Stimulated activated naive CD8-positive, alpha-beta T cell treated with anti-CD3 and anti-CD28 coated beads, Interleukin-15, Interleukin-2, amounts not matched to agents 100 ng/mL and 50 ng/mL, for 24 hours (primary cell): ENCODE measurements around the gene RERG.
A peak's percentile ranks its signal among the peaks of the same experiment; 100 is the strongest.

ENCODE experiments used
- H3K27ac Mint-ChIP-seq: one replicate; pipeline ENCODE4 v1.8.0; 2021; ENCODE audit warnings: mild to moderate bottlenecking, mixed read lengths
- H3K27me3 Mint-ChIP-seq: one replicate; pipeline ENCODE4 v1.8.0; 2021; ENCODE audit warnings: mixed read lengths
- H3K36me3 Mint-ChIP-seq: one replicate; pipeline ENCODE4 v1.8.0; 2021; ENCODE audit warnings: low read depth, mixed read lengths
- H3K4me1 Mint-ChIP-seq: one replicate; pipeline ENCODE4 v1.8.0; 2021; ENCODE audit warnings: low read depth, mixed read lengths
- H3K4me3 Mint-ChIP-seq: one replicate; pipeline ENCODE4 v1.8.0; 2021; ENCODE audit warnings: mild to moderate bottlenecking, mixed read lengths
- H3K9me3 Mint-ChIP-seq: one replicate; pipeline ENCODE4 v1.8.0; 2021; ENCODE audit warnings: mixed read lengths

The RERG gene, protein sequence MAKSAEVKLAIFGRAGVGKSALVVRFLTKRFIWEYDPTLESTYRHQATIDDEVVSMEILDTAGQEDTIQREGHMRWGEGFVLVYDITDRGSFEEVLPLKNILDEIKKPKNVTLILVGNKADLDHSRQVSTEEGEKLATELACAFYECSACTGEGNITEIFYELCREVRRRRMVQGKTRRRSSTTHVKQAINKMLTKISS

GRCh38 chr12:15220915-15221885 is at the start of gene RERG:
Gene RERG, minus strand, starts transcription at chr12:15221417. Its CDS starts 3,928 bp downstream, at chr12:15217489.
- peaks cover 49% of the 10 kb centered on the region for H3K27me3 Mint-ChIP-seq
- peak within 1 kb of the TSS; percentile 46 for H3K4me3 Mint-ChIP-seq
- no peaks in the 10 kb centered on the region for H3K9me3 Mint-ChIP-seq
- H3K27ac Mint-ChIP-seq, result no peak within 1 kb of the TSS
- peaks cover 16% of the 10 kb centered on the region for H3K4me1 Mint-ChIP-seq
- H3K36me3 Mint-ChIP-seq, result no peaks in the 10 kb centered on the region

- H3K27me3 Mint-ChIP-seq, result no peaks in the 10 kb centered on the region
- H3K9me3 Mint-ChIP-seq, result no peaks in the 10 kb centered on the region
- H3K36me3 Mint-ChIP-seq, result no peaks in the 10 kb centered on the region
- H3K4me1 Mint-ChIP-seq, result no peaks in the 10 kb centered on the region
- no peak overlapping the region for H3K4me3 Mint-ChIP-seq
- no peak overlapping the region for H3K27ac Mint-ChIP-seq
Observed at GRCh38 chr12:15270591-15270990, 49.4 kb upstream of the RERG start.

GRCh38 chr12:15268927-15269552 is 47.8 kb upstream of the RERG start:
- no peak overlapping the region for H3K4me3 Mint-ChIP-seq
- no peaks in the 10 kb centered on the region for H3K36me3 Mint-ChIP-seq
- no peaks in the 10 kb centered on the region for H3K27me3 Mint-ChIP-seq
- no peak overlapping the region for H3K27ac Mint-ChIP-seq
- H3K4me1 Mint-ChIP-seq, result no peaks in the 10 kb centered on the region
- no peaks in the 10 kb centered on the region for H3K9me3 Mint-ChIP-seq

DNA sequence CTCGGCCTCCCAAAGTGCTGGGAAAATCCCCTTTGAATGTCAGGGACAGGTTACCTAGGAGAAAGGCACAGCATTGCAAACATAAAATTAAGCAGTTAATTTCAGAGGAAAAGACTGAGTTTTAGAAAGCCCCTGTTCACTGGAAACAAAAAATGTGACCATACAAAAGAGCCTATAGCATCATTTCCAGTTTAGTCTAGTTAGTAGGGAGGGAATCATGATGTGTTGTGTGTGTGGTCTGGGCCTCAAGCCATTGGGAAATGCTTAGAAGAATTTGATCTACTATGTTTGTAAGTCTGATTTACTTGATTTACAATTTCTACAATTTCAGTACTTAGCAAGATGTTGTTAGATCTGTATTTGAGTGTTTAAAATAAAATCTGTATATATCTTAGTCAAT is 47.1 kb upstream of the RERG start:
- no peaks in the 10 kb centered on the region for H3K27me3 Mint-ChIP-seq
- H3K4me1 Mint-ChIP-seq, result no peaks in the 10 kb centered on the region
- H3K9me3 Mint-ChIP-seq, result no peaks in the 10 kb centered on the region
- H3K27ac Mint-ChIP-seq, result no peak overlapping the region
- H3K4me3 Mint-ChIP-seq, result no peak overlapping the region
- no peaks in the 10 kb centered on the region for H3K36me3 Mint-ChIP-seq

- Mint-ChIP-seq H3K9me3 (no peaks in the 10 kb centered on the region), H3K27me3 (no peaks in the 10 kb centered on the region), H3K36me3 (no peaks in the 10 kb centered on the region), H3K27ac (no peak overlapping the region), H3K4me3 (no peak overlapping the region), H3K4me1 (no peaks in the 10 kb centered on the region)
Observed at GRCh38 chr12:15265875-15266274, 44.7 kb upstream of the RERG start.

GRCh38 chr12:15256761-15257160 is 35.5 kb upstream of the RERG start:
- Mint-ChIP-seq H3K27ac (no peak overlapping the region), H3K4me3 (no peak overlapping the region), H3K36me3 (no peaks in the 10 kb centered on the region), H3K4me1 (no peaks in the 10 kb centered on the region), H3K9me3 (peaks cover 5% of the 10 kb centered on the region), H3K27me3 (peaks cover 38% of the 10 kb centered on the region)

GRCh38 chr12:15253990-15254389 is 32.8 kb upstream of the RERG start:
- no peak overlapping the region for H3K27ac Mint-ChIP-seq
- H3K4me3 Mint-ChIP-seq, result no peak overlapping the region
- no peaks in the 10 kb centered on the region for H3K4me1 Mint-ChIP-seq
- H3K9me3 Mint-ChIP-seq, result peaks cover 5% of the 10 kb centered on the region
- H3K36me3 Mint-ChIP-seq, result no peaks in the 10 kb centered on the region
- peaks cover 59% of the 10 kb centered on the region for H3K27me3 Mint-ChIP-seq

DNA sequence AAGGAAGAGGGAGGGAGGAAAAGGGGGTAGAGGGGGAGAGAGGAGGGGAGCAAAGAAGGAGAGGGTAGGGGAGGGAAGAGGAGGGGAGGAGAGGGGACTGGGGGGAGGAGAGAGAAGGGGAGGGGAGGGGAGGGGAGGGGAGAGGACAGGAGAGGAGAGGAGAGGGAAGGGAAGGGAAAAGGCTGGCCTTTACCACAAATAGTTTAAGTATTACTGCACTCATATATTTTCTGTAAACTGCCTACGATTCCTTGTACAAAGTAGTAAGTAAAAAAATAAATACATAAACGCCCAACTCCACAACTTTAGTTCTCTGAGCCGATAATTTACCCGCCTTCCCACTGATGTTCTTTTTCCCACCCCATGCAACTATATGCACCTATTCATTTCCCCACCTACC is 23.7 kb upstream of the RERG start:
- H3K27me3 Mint-ChIP-seq, result peaks cover 71% of the 10 kb centered on the region
- H3K9me3 Mint-ChIP-seq, result peaks cover 17% of the 10 kb centered on the region
- no peaks in the 10 kb centered on the region for H3K36me3 Mint-ChIP-seq
- no peak overlapping the region for H3K4me3 Mint-ChIP-seq
- H3K4me1 Mint-ChIP-seq, result no peaks in the 10 kb centered on the region
- H3K27ac Mint-ChIP-seq, result no peak overlapping the region

GRCh38 chr12:15244341-15244740 is 23.1 kb upstream of the RERG start:
- no peak overlapping the region for H3K27ac Mint-ChIP-seq
- no peaks in the 10 kb centered on the region for H3K36me3 Mint-ChIP-seq
- no peak overlapping the region for H3K4me3 Mint-ChIP-seq
- peaks cover 17% of the 10 kb centered on the region for H3K9me3 Mint-ChIP-seq
- H3K27me3 Mint-ChIP-seq, result peaks cover 69% of the 10 kb centered on the region
- no peaks in the 10 kb centered on the region for H3K4me1 Mint-ChIP-seq

- H3K27me3 Mint-ChIP-seq, result peaks cover 63% of the 10 kb centered on the region
- H3K27ac Mint-ChIP-seq, result no peak overlapping the region
- no peak overlapping the region for H3K4me3 Mint-ChIP-seq
- no peaks in the 10 kb centered on the region for H3K4me1 Mint-ChIP-seq
- no peaks in the 10 kb centered on the region for H3K36me3 Mint-ChIP-seq
- peaks cover 17% of the 10 kb centered on the region for H3K9me3 Mint-ChIP-seq
Observed at GRCh38 chr12:15243102-15243501, 21.9 kb upstream of the RERG start.

DNA sequence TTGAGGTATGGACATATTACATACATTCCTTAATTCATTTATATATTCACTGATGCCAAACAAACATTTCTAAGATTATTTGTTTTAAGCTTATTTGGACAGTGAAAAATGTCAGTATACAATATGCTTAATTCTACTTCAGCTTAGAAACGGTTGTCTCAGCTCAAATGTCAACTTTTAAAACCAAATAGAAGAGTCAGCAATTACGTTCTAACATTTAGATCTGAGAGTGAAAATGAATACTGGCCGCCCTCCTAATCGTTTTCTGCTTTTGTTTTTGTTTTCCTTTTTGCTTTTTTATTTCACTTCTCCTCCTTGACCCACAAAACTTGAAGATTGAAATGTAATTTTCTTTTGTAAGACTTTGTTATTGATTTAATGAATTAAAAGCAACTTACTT is 19.7 kb upstream of the RERG start:
- no peak overlapping the region for H3K27ac Mint-ChIP-seq
- H3K4me3 Mint-ChIP-seq, result no peak overlapping the region
- H3K27me3 Mint-ChIP-seq, result peaks cover 53% of the 10 kb centered on the region
- H3K4me1 Mint-ChIP-seq, result no peaks in the 10 kb centered on the region
- no peaks in the 10 kb centered on the region for H3K36me3 Mint-ChIP-seq
- H3K9me3 Mint-ChIP-seq, result no peaks in the 10 kb centered on the region

GRCh38 chr12:15234508-15234907 is 13.3 kb upstream of the RERG start:
- H3K27me3 Mint-ChIP-seq, result peaks cover 35% of the 10 kb centered on the region
- no peaks in the 10 kb centered on the region for H3K4me1 Mint-ChIP-seq
- H3K27ac Mint-ChIP-seq, result no peak overlapping the region
- H3K9me3 Mint-ChIP-seq, result no peaks in the 10 kb centered on the region
- no peaks in the 10 kb centered on the region for H3K36me3 Mint-ChIP-seq
- H3K4me3 Mint-ChIP-seq, result no peak overlapping the region

DNA sequence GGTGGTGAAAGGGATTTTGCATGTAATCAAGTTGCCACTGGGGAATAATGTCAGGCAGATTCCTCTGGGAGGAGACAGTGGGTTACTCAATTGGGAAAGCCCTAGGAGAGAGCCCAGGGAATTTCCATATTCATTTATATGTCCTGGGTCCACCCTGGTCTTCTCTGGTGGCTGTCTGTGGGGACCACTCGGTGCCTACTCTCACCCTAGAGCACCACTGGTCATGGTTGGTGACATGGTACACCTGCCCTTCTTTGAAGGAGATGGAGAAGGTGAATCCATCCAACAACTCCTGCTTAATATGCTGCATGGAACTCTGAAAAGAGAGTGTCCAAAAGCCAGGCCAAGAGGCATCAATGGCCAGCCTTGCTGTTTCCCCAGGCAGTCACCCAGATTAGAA is 12.8 kb upstream of the RERG start:
- Mint-ChIP-seq H3K27me3 (peaks cover 37% of the 10 kb centered on the region), H3K36me3 (no peaks in the 10 kb centered on the region), H3K4me3 (no peak overlapping the region), H3K27ac (no peak overlapping the region), H3K4me1 (no peaks in the 10 kb centered on the region), H3K9me3 (no peaks in the 10 kb centered on the region)

- H3K36me3 Mint-ChIP-seq, result no peaks in the 10 kb centered on the region
- H3K27ac Mint-ChIP-seq, result no peak overlapping the region
- H3K9me3 Mint-ChIP-seq, result no peaks in the 10 kb centered on the region
- H3K4me1 Mint-ChIP-seq, result no peaks in the 10 kb centered on the region
- H3K4me3 Mint-ChIP-seq, result no peak overlapping the region
- H3K27me3 Mint-ChIP-seq, result peaks cover 35% of the 10 kb centered on the region
Observed at GRCh38 chr12:15232959-15233358, 11.7 kb upstream of the RERG start.

DNA sequence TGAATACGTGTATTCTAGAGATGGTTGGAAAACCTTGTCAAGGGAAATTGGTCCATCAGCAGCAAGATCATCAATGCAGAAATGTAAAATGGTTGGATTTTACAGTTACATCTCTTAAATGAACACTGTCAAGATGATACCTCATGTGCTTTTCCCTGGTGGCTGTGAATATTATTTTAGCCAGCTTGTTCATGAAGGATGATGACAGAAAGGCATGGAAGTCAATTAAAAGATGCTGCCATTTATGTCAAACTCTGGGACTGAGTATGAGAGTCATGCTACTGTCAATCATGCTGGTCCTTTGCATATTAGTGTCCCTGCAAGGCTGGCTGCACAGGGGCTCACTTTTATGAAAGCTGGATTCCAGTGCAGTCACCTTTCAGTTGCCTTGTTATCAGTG is 10.3 kb upstream of the RERG start:
- Mint-ChIP-seq H3K27ac (no peak overlapping the region), H3K36me3 (no peaks in the 10 kb centered on the region), H3K27me3 (peaks cover 36% of the 10 kb centered on the region), H3K4me3 (no peak overlapping the region), H3K9me3 (no peaks in the 10 kb centered on the region), H3K4me1 (no peaks in the 10 kb centered on the region)
